AG09319 (cell line): ENCODE measurements around the gene PHF5A.

Experiments
- DNase-seq: peaks from one replicate; pipeline ENCODE4 v3.0.0-alpha.2; 2010; ENCODE audit warnings: low read depth; ENCODE audit errors: extremely low read depth
- CTCF ChIP-seq: IDR thresholded peaks from 2 replicates; pipeline ENCODE4 v1.5.1; 2011; ENCODE audit warnings: low read depth, mild to moderate bottlenecking, inconsistent platforms, low read length, moderate library complexity

Gene PHF5A

DNA sequence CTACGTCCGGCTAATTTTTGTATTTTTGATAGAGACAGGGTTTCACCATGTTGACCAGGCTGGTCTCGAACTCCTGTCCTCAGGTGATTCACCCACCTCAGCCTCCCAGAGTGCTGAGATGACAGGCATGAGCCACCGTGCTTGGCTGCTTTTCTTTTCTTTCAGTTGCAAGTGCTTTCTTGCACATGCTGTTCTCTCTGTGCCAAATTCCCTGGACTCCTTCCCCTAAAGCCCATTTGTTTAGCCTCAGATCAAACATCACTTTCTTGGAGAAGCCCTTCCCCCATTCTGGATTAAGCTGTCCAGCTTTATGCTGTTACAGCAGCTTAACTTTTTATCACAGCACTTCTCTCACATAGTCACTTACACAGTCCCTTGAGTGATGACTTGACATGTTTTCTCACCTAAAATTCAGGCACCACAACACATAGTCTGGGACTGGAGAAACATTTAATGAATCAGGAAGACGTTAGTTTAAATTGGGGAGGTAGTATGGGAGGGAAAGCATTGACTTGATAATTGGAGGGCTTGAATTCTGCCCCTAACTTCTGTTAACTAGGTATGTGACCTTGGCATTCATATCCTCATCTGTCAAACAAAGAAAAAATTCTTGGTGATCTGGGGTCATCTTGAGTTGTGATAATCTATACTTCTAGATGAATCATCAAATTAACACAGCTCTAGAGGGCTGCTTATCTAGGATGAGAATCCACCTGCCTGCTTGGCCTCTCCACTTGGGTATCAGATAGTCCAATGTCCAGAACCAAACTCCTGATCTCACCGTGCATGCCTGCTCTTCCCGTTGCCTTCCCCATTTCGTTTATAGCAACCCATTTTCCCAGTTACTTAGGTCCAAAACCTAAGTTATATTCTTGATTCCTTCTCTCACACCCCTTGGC, 18.8 kb upstream of the PHF5A start:
- DNase-seq: no peak
- no peak for TF ChIP-seq CTCF

DNA sequence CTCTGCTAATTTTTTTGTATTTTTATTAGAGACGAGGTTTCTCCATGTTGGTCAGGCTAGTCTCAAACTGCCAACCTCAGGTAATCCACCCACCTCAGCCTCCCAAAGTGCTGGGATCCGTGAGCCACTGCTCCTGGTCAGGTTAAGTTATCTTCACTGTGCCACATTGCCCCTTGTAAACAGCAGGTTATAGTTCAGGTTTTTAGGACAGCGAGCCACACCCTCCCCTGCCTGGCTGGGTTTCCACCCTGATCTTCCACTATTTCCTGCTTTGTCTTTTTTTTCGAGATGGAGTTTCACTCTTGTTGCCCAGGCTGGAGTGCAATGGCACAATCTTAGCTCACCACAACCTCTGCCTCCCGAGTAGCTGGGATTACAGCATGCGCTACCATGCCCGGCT, 16.5 kb upstream of the PHF5A start:
- DNase-seq: no peak
- TF ChIP-seq CTCF: no peak

- no peak for TF ChIP-seq CTCF
- no peak for DNase-seq
These were observed 13.9 kb upstream of the PHF5A start for GRCh38 chr22:41482319-41482935.

DNA sequence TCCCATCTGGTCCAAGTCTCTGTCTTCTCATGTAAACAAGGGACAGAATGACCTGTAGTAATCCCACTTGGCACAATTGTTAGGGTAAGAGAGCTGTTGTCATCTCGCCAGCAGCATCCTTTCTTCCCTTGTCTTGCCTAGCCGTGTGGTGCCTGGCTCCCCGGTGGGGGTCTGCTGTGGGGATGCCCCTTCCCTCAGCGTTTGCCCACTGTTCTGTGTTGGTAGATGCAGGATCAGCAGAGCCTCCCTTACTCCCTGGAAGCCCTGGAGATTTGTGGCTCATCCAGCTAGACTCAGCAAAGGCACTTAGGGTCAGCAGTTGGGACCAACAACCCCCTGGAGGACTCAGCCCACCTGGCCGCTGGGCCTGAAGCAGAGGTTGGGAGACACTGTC, 13.4 kb upstream of the PHF5A start:
- no peak for DNase-seq

DNA sequence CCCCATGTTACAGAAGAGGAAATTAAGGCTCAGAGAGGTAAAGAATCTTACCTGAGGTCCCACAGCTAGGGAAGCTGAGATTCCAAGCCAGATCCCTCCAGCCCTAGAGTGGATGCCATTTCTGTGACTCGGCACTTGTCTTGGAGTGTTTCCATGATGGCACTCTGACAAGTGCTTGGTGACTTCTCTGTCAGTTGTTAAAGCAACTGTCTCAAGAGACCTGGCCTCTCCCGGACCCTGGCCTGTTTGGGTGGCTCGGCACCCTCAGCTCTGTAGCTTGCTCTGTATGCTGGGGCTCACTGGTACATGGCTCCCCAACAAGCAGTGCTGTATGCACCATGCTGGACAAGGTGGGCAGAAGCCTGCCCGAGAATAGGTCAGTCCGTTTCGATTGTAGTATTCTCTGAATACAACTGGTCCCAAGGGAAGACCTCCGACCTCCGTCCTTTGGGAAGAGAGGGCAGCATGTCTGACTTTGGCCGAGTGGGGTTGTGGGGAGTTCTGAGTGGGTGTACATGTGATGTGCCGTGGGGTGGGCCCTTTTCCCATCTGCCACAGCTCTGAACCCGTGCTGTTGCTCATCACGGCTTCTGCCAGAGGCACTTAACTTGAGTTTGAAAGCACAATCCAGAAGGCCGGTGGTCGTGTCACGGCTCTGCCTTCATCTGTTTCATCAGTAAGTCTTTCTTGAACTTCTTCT, 12.8 kb upstream of the PHF5A start:
- no peak for DNase-seq

More for the DNA sequence above, 13.4 kb upstream of the PHF5A start:
- TF ChIP-seq CTCF: no peak

GRCh38 chr22:41480397-41480735, 11.9 kb upstream of the PHF5A start:
- DNase-seq: no peak
- no peak for TF ChIP-seq CTCF

More for the DNA sequence above, 12.8 kb upstream of the PHF5A start:
- no peak for TF ChIP-seq CTCF
